Hippocampal formation (tissue), 2 donors: Measurements from ENCODE around the gene SLC6A3.

ENCODE experiments used
- DNase-seq, 2 donors: peaks; one replicate each; lab custom pipeline; 2025; lab: John Stamatoyannopoulos, UW

The SLC6A3 gene

DNA sequence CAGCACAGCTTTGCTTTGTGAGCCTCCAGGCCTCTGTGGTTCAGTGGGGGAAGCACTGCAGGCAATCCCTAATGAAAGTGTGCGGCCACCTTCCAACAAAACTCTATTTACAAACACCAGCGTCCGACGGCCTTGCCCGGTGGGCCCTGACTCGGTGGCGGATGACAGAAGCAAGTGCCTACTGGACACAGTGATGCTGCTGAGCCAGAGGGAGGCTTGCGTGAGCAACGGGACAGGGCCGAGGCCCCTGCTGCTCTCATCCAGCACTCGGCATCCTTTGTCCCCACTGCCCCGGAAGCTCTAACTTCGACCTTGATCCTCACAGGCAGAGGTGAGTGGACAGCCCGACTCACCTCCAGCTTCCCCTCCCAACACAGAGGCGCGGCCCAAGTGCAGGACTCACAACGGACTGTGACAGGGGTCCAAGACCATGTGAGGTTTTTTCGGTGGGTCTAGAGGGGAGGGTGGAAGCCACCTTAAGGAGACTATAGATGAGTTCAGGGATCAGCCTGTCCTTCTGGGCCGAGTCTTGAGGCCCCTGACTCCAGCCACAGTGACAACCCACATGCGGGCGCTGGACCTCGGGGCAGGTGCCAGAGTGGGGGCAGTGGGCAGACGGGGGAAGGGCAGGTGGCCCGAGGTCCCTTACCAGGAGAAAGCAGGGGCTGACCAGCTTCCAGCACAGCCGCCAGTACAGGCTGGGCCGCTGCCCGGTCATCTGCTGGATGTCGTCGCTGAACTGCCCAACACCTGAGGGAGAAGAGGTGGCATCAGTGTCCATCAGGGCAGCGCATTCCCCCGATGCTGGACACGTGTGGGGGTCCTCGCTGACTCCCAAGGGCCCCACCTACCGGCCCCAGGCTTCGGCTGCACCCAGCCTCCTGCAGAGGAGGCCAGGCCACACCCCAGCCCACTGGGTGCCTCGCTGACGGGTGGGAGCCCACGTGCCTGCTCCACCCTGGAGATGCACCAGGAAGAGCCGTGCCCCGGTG, 39.4 kb downstream of the SLC6A3 start:
- DNase-seq = no peak

DNA sequence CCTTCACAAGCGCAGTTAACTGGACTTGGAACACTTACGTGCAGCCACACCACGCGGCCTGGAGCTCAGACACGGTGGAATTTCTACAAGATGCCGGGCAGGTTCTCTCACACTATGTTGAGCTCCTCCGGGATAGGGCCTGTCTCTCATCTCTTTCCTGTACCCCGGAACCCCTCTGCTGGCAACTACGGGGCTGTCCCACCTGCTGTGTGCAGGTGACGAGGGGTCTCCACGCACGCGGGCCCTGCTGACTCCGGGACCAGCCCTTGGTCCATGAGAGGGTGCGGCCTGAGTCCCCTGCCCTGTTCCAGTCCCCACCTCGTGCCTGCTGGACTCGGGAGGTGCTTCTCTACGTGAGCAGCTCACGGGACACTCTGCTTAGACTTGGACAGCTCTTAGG, 40.1 kb downstream of the SLC6A3 start:
- no peak for DNase-seq

GRCh38 chr5:1404062-1404461, 41.2 kb downstream of the SLC6A3 start:
- DNase-seq = no peak

GRCh38 chr5:1402611-1403255, 42.5 kb downstream of the SLC6A3 start:
- DNase-seq = no peak

GRCh38 chr5:1401536-1402138, 43.6 kb downstream of the SLC6A3 start:
- DNase-seq = no peak

- no peak for DNase-seq
These were observed 44.3 kb downstream of the SLC6A3 start for GRCh38 chr5:1400936-1401335.

GRCh38 chr5:1400211-1400855, 44.9 kb downstream of the SLC6A3 start:
- DNase-seq = no peak

DNA sequence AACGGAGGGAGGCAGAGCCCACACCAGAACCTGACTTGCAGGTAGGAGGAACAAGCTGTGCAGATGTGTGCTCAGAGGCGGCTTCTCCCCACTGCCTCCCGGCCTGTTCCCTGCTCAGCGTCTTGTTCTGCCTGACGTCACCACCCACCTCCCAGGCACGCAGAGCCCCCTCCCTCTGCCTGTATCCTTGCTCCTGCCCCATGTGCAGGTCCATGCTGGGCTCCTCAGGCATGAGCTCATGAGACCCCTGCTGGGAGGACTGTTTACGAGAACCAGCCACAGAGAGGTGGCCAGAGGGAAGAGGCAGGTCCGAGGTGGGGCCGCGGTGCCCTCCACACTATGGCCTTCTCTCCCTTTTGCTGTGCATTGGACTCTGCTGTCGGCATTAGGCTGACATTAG, 45.5 kb downstream of the SLC6A3 start:
- DNase-seq = no peak

- DNase-seq = no peak
These were observed 48.9 kb downstream of the SLC6A3 start for GRCh38 chr5:1396293-1396816.

DNA sequence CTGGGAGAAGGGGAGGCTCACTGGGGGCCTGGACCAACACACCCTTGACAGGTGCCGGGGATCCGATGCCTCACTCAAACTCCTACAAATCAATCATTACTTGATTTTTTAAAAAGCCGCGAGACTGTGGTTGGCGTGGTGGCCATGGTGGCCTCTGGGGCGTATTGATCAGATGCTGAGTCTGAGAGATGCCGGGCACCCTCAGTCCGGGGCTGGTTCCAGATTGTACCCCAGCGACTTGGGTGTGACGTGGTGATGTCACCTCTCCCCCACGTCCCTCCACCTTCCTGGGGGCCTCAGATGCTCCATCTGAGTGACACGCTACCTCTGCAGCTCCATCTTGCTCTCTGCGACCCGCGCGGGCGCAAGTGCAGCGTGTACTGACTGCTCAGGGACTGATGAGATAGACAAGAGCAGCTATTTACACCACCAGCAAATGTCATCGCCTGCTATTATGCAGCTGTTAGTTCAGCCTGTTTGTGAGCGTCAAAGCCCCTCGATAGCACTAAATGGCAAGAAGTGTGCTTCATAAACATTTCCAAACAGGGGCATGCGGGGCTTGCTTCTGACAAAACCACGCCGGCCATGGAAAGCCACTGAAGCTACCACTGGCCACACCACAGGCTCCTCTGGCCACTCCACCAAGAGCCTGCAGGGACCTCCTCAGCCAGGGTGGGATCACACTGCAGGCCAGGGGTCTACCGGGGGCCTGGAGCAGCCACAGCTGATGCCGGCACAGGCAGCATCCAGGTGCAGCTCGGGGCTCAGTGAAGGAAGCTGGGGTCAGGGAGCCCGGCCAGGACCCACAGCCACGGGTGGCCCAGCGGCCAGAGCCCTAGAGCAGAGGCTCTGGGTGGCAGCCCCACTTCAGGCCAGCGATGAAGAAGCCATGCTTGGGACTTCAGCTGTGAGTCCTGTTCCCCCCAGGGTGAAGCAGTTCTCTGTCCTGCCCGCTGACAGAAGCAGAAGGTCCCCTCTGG, 50.1 kb downstream of the SLC6A3 start:
- no peak for DNase-seq

GRCh38 chr5:1393571-1394501, 51.4 kb downstream of the SLC6A3 start:
- no peak for DNase-seq

GRCh38 chr5:1392801-1393565, 52.3 kb downstream of the SLC6A3 start:
- no peak for DNase-seq

DNA sequence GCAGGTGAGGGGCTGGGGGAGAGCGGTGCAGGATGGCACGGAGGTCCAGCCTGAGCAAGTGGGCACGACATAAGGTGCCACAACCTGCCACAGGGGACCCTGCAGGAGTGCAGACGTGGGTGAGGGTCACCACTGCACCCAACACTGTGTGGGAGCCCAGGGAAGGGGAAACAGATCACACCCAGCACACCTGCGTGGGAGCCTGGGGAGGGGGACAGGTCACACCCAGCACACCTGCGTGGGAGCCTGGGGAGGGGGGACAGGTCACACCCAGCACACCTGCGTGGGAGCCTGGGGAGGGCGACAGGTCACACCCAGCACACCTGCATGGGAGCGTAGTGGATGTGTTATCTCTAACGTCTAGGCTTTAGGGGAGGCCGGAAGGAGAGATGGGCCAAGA, 53.0 kb downstream of the SLC6A3 start:
- DNase-seq = no peak

DNA sequence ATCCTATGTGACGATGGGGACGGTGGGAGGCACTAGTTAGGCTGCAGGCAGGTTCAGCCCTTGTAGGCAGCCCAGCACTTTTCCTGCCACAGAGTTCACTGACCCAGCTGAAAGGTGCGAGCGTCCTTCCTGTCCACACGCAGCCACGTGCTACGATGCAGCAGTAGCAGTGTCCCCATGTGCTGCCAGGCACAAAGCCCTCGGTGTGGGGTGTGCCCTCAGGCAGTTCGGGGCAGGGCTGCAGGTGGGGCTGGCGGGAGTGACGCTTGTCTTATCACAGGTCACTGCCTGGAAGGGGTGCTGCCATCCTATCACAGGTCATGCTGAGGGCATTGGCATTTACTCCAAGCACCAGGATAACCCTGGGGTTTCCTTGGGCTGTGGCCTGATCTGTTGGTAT, 53.5 kb downstream of the SLC6A3 start:
- DNase-seq = no peak

DNA sequence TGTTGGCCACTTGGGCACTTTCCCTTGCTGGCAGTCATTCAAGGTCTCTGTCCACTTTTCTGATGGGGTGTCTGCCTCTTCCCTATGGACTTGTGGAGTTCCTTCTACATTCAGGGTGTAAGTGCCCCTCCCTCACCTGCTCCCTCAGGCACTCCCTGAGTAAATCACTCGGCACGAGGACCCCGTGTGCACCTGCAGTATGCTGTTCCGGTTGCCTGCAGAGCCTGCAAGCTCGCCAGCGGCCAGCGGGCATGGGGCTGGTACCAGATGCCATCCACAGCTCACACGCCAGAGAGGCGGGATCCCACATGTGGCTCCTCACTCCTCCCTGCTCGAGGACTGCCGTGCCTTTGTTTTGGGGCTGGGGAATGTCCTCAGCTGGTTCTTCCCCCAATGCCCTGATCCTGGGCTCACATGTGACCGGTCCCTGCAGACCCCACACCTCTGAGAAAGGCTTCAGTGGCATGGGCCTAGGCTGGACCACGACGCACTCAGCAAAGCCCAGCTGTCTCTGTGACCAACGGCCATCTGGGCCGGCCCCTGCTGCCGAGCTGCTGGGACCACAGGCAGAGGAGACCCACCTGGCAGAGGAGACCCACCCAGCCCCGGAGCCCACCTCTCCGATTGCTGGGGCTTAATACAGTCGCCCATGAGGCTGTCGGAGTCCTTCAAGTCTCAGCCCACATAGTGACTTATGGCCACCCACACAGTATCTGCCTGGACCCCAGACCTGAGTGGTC, 54.2 kb downstream of the SLC6A3 start:
- DNase-seq = no peak

DNA sequence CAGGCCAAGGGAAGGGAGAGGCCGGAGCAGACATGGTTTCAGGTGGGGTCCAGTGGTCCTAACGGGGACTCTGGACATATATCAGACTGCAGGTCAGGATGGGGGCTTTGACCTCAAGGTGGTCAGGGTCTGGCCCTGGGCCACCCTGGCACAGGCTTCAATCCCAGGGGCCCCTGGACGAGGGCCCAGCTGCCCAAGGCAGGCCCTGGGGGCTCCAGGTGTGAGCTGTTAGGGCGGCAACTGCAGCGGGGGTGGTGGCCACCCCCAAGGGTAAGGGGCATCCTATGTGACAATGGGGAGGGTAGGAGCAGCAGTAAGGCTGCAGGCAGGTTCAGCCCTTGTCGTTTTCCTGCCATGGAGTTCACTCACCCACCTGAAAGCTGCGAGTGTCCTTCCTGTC, 54.9 kb downstream of the SLC6A3 start:
- no peak for DNase-seq

DNA sequence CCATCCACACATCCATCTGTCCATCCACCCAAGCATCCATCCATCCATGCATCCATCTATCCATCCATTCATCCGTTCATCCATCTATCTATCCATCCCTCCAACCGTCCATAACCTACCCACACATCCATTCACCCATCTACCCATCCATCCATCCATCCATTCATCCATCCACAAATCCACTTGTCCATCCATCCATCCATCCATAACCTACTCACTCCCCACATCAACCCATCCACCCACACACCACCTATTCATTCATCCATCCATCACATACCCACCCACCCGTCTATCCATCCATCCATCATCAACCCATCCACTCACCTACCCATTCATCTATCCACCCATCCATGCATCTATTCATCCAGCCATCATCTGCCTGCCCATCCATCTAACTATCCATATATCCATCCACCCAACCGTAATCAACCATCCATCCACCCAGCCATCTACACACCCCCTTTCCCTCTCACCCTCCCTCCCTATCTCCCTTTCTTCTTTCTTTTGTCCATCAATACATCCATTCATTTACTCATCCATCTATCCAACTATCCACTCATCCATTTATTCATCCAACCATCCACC, 56.8 kb downstream of the SLC6A3 start:
- DNase-seq = no peak

GRCh38 chr5:1387876-1388275, 57.4 kb downstream of the SLC6A3 start:
- DNase-seq = no peak
